CD1c-positive myeloid dendritic cell (primary cell): ENCODE results near the gene IL1RN.

Source experiments
- DNase-seq: peaks from one replicate; pipeline ENCODE4 v3.0.0-alpha.2; 2016; ENCODE audit errors: extremely low spot score

Gene IL1RN

GRCh38 chr2:113127646-113128570, 510 bp downstream of the IL1RN start:
- peak; percentile 57 for DNase-seq

- no peak for DNase-seq
Observed at GRCh38 chr2:113129519-113130078, 2.2 kb downstream of the IL1RN start.

DNA sequence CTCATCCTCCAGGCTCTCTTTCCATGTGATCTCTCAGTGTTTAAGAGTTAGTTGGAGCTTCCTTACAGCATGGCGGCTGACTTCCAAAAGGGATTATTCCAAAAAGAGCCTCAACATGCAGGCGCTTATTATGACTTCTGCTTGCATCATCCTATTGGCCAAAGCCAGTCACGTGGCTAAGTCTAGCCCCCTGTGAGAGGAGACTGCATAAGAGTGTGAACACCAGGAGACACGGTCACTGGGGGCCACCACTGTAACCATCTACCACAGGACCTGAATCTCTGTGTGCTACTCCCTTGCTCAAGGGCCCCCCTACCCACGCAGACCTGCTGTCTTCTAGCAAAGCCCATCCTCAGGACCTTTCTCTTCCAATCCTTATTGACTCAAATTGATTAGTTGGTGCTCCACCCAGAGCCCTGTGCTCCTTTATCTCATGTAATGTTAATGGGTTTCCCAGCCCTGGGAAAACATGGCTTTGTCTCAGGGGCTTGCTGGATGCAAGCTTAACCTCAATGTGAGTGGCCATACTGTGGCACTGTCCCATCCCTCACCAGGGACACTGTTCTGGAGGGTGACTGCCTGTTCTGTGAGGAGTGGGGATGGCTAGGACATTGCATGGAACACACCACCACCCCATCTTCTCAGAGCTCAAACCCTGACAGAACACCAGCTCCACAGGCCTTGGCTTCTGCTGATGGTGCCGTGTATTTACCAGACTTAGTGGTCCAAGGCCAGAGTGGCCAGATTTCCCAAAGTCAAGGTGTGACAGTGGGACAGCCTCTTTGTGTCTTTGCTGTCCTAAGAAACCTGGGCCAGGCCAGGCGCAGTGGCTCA, 4.2 kb downstream of the IL1RN start:
- DNase-seq = no peak

DNA sequence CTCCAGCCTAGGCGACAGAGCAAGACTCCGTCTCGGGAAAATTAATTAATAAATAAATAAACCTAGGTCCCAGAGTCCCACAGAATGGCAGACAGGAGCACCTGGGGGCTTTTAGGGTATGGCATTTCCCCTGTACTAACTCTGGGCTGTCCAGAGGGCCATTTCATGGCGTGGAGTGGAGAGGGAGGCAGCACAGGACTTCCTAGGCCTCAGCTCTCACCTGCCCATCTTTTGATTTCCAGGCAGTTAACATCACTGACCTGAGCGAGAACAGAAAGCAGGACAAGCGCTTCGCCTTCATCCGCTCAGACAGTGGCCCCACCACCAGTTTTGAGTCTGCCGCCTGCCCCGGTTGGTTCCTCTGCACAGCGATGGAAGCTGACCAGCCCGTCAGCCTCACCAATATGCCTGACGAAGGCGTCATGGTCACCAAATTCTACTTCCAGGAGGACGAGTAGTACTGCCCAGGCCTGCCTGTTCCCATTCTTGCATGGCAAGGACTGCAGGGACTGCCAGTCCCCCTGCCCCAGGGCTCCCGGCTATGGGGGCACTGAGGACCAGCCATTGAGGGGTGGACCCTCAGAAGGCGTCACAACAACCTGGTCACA, 5.1 kb downstream of the IL1RN start:
- DNase-seq = no peak

DNA sequence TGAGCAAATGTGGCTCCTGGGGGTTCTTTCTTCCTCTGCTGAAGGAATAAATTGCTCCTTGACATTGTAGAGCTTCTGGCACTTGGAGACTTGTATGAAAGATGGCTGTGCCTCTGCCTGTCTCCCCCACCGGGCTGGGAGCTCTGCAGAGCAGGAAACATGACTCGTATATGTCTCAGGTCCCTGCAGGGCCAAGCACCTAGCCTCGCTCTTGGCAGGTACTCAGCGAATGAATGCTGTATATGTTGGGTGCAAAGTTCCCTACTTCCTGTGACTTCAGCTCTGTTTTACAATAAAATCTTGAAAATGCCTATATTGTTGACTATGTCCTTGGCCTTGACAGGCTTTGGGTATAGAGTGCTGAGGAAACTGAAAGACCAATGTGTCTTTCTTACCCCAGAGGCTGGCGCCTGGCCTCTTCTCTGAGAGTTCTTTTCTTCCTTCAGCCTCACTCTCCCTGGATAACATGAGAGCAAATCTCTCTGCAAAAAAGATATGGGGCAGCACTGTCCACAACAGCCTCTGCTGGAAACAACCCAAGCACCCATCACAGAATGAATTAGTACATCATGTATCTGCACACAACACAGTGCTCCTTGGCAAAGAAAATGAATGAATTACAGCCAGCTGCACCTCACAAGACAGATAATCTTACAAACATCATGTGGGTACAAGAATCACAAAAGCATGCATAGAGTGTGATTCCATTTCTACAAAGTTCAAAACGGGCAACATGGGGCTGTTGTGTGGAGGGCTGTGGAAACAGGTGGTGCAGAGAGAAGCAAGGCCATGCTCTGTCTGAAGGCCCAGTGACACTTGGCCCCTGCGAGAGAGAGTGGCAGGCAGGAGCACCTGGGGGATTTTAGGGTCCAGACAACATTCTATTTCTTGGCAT, 6.6 kb downstream of the IL1RN start:
- no peak for DNase-seq

GRCh38 chr2:113134717-113135116, 7.3 kb downstream of the IL1RN start:
- peak; percentile 28 for DNase-seq

- DNase-seq = no peak
Observed at GRCh38 chr2:113135317-113135716, 7.9 kb downstream of the IL1RN start.

- peak; percentile 64 for DNase-seq
Observed at GRCh38 chr2:113136828-113137775, 9.7 kb downstream of the IL1RN start.

DNA sequence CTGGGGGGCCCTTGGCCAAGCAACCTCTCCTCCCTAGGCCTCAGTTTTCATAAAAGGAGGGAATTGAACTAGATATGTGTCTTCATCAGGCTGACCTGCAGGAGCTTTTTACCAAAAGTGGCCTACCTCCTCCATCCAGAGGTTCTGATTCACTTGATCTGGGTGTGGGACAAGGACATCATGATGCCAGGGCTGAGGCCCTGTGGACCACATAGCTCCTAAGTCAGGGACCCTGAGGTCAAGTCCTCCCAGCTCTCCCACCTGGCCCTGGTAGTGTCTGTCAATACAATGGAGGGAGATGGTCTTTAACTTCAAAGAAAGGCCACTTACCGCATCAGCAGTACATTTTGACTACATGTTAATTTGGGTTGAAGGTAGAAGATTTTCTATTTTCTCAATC, 10.4 kb downstream of the IL1RN start:
- no peak for DNase-seq

DNA sequence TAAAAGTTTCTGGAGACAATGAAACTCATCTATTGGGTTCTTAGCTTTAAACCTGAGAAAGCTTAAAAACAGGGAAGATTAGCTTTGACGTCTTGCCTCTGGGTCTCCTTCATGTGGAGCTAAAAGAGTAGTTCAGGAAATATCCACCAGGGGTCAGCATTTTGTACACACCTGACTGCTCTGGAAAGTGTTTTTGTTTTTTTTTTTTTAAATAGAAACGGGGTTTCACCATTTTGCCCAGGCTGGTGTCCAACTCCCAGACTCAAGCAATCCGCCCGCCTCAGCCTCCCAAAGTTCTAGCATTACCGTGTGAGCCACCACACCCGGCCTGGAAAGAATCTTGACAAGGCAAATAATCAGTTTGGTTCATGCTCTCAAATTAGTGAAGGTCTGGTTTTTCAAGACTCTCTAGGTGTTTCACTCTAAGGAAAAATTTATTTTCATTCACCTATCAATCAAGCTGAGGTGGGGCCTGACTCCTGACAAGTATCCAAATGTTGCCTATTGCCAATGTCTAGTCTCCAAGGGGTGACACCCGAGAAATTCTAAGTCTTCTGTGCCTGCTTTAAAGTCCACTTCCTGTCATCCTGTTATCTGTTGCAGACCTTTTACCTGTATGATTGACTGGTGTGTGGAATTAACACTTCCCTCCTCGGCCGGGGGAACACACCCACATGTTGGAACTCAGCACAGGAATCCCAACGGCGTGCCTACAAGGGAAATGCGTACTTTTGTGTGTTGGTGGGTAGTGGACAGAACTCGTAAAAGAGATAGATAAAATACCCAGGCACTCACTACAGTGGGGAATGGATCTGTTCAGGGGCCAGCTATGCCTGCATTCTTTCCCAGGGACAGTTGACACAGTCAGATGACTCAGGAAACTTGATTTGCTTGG, 11.3 kb downstream of the IL1RN start:
- DNase-seq = peak; percentile 84

- DNase-seq = no peak
Observed at GRCh38 chr2:113141451-113141850, 14.1 kb downstream of the IL1RN start.

GRCh38 chr2:113142290-113142689, 14.9 kb downstream of the IL1RN start:
- DNase-seq = no peak

- no peak for DNase-seq
Observed at GRCh38 chr2:113144259-113144658, 16.9 kb downstream of the IL1RN start.

DNA sequence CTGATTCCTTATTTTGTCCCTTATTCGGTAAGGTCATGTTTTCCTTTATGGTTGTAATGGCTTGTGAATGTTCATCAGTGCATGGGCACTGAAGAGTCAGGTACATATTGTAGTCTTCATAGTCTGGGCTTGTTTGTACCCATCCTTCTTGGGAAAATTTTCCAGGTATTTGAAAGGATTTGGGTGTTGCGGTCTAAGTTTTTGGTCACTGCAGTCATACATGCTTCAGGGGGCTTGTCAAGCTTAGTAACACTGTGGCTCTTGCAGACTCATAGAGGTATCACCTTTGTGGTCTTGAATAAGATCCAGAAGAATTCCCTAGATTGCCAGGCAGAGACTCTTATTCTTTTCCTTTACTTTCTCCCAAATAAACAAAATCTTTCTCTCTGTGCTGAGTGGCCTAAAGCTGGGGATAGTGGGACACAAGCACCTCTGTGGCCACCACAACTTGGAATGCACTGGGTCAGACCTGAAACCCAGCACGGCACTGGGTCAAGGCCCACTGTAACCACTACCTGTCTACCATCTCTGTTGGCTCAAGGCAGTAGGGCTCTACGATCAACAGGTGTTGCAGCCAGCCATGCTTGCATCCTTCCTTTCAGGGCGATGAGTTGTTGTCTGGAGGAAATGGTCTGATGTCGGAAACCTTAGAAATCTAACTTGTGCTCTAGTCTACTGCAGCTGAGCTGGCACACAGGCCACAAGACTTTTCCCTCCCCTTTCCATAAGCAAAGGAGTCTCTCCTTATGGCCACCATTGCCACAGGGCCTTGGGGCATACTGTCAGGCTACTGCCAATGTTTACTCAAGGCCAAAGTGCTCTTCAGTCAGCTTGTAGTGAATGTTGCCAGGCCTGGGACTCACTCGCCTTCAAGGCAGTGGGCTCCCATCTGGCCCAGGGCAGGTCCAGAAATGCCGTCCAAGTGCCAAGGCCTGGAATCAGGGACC, 21.5 kb downstream of the IL1RN start:
- no peak for DNase-seq

DNA sequence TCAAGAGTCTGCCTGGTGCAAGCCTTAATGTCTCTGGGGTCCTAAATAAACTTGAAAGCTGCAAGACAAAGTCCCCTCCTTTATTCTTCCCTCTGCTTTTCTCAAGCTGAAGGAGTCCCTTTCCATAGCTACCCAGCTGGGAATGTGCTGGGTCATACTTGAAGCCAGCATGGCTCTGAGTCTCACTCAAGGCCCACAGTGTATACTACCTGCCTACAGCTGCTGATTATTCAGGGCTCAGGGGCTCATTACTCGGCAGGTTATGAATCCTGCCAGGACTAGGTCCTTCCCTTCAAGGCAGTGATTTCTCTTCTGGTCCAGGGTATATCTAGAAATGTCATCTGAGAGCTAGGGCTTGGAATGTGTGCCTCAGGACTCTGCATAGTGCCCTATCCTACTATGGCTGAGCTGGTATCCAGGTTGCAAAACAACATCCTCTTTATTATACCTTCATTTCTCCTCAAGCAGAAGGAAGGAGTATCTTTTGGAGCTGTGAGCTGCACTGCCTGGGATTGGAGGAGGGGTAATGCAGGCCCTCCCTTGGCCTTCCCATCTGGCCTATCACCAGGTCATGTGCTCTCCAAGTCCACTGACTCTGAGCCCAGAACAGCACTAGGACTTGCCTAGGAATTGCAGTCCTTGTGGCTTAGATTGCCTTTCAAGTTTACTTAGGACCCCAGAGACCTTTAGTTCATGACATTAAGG, 22.3 kb downstream of the IL1RN start:
- DNase-seq = no peak

DNA sequence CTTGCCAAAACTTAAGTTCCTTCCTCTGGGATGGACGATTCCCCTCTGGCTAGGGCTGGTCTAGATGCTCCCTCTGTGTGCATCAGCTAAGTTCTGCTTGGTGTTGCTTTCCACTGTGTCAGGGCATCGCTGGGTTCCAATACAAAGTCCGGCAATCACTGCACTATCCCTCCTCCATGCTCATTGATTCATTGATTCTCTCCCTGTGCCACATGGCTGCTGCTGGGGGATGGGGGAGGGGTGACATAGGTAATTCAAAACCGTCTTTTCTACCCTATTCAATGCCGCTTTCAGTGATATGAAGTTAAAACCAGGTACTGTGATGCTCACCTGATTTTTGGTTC, 22.8 kb downstream of the IL1RN start:
- DNase-seq = no peak

GRCh38 chr2:113155331-113155730, 27.9 kb downstream of the IL1RN start:
- DNase-seq = no peak
